Measurements from ENCODE around the gene FAM171A1. TPM values are rescaled to one million over a fixed set of nuclear protein-coding genes. Genes with fewer than 3 reads are reported as not detected.
A peak's percentile ranks its signal among the peaks of the same experiment; 100 is the strongest.

The FAM171A1 gene
- total and polyA plus RNA-seq, 5 donors from 2014 or later = 2.4 to 4.8 (median 4.5) TPM

DNA sequence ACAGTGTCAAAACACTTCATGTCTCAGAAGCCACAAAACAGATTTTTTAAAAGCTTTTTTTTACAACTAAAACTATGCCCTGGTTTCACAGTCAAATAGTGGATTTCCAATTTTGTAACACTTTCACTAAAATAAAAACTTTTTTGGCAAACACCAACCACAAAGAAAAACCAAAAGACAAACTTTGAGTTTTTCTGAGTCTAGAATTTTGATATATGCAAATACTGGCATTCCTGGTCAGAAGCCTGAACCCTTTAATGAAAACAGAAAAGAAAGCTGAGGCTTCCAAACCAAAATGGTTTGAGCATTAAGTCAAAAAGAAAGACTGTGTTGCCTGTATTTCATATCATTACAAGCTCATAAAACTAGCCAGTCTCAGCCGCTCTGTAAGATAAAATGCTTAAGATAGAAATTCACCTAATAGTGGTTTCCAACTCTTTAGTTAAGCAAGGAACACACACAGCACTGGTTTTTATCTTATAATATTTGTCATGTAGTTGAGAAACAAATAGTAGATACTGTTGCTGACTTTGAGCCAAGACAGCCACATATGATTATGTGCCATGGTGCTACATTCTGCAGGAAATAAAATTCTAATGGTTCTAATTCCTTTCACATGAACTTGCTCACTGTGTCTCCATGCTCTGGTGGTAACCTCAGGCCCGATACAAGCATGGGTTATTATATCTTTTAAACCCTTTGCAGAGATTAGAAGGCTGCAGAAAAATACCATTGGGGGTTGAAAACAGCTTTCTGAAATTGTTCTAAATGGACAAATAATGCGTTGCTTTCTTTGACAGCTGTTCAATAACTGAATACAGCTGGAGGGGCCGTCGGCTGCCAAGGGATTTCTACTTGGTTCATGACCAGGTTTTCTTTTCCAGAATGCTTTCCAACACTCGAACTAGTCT, 49.4 kb downstream of the FAM171A1 start:
- ATAC-seq (ENCODE audit: low read depth in 2 of 2) = no peak
- DNase-seq = no peak
- Mint-ChIP-seq H3K4me3 (no peak overlapping the region), H3K36me3 (no peaks in the 10 kb centered on the region), H3K27me3 (peaks cover 8% of the 10 kb centered on the region), H3K9me3 (peaks cover 0 to 4% (median 0%) of the 10 kb centered on the region in 7 donors), H3K27ac (no peak overlapping the region), H3K4me1 (no peaks in the 10 kb centered on the region)
- Histone ChIP-seq H3K27ac (ENCODE audit: insufficient read depth, low read length, poor library complexity, severe bottlenecking) (no peak overlapping the region), H3K36me3 (ENCODE audit: control insufficient read depth, insufficient read depth, low read length) (no peaks in the 10 kb centered on the region), H3K27me3 (ENCODE audit: control insufficient read depth, insufficient read depth, low read length) (peaks cover 3% of the 10 kb centered on the region), H3K4me1 (ENCODE audit: control insufficient read depth, insufficient read depth, low read length, poor library complexity, severe bottlenecking) (no peaks in the 10 kb centered on the region), H3K9me3 (ENCODE audit: control insufficient read depth in 2 of 2, low read length in 2 of 2) (no peaks in the 10 kb centered on the region), H3K4me3 (ENCODE audit: low read depth, low read length) (no peak overlapping the region)

DNA sequence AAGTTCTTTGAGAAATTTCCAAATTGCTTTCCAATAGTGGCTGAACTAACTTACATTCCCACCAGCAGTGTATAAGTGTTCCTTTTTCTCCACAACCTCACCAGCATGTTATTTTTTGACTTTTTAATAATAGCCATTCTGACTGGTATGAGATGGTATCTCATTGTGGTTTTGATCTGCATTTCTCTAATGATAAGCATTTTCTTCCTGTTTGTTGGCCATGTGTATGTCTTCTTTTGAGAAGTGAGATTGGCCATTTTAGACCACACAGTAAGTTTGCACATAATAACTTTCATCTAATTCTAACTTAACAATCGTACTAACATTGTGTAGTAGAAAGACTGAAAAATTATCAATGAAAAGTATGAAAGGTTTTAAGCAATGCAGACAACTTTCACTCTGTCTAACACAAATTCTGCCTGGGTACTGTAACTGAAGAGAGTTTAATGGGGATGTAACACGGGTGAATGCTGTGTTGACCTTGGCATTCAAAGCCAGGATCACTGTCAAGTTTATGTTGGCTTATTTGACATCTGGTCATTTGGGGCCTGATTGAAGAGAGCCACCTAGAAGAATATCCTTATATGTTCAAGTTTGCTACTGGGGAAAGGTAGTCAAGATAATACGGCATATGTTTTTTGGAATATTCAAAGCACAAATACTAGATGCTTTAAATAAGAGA, 50.4 kb downstream of the FAM171A1 start:
- ATAC-seq (ENCODE audit: low read depth in 2 of 2) = no peak

DNA sequence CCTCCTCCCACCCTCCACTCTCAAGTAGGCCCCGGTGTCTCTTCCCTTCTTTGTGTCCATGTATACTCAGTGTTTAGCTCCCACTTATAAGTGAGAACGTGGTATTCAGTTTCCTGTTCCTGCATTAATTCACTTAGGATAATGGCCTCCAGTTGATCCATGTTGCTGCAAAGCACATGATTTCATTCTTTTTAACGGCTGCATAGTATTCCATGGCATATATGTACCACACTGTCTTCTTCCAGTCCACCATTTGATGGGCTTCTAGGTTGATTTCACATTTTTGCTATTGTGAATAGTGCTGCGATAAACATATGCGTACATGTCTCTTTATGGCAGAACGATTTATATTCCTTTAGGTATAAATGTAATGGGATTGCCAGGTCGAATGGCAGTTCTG, 51.0 kb downstream of the FAM171A1 start:
- Mint-ChIP-seq H3K4me3 (no peak overlapping the region), H3K36me3 (no peaks in the 10 kb centered on the region)
- ATAC-seq (ENCODE audit: low read depth in 2 of 2) = no peak

More for the DNA sequence above, 50.4 kb downstream of the FAM171A1 start:
- H3K36me3 ChIP-seq (ENCODE audit: control insufficient read depth, insufficient read depth, low read length) = no peaks in the 10 kb centered on the region
- H3K4me1 ChIP-seq (ENCODE audit: control insufficient read depth, insufficient read depth, low read length, poor library complexity, severe bottlenecking) = no peaks in the 10 kb centered on the region
- H3K27me3 ChIP-seq (ENCODE audit: control insufficient read depth, insufficient read depth, low read length) = peaks cover 3% of the 10 kb centered on the region
- DNase-seq = no peak
- no peaks in the 10 kb centered on the region for H3K9me3 ChIP-seq (ENCODE audit: control insufficient read depth in 2 of 2, low read length in 2 of 2)
- no peak overlapping the region for H3K4me3 ChIP-seq (ENCODE audit: low read depth, low read length)
- no peak overlapping the region for H3K4me3 Mint-ChIP-seq
- peaks cover 4% of the 10 kb centered on the region for H3K27me3 Mint-ChIP-seq
- H3K9me3 Mint-ChIP-seq = peaks cover 0 to 4% (median 0%) of the 10 kb centered on the region in 7 donors
- H3K36me3 Mint-ChIP-seq = no peaks in the 10 kb centered on the region
- no peak overlapping the region for H3K27ac ChIP-seq (ENCODE audit: insufficient read depth, low read length, poor library complexity, severe bottlenecking)
- H3K27ac Mint-ChIP-seq = no peak overlapping the region
- H3K4me1 Mint-ChIP-seq = no peaks in the 10 kb centered on the region

GRCh38 chr10:15316871-15317464, 54.1 kb downstream of the FAM171A1 start:
- no peak overlapping the region for H3K27ac ChIP-seq (ENCODE audit: insufficient read depth, low read length, poor library complexity, severe bottlenecking)
- no peaks in the 10 kb centered on the region for H3K4me1 Mint-ChIP-seq
- H3K4me3 ChIP-seq (ENCODE audit: low read depth, low read length) = no peak overlapping the region
- DNase-seq = no peak
- no peak for ATAC-seq (ENCODE audit: low read depth in 2 of 2)
- peaks cover 4% of the 10 kb centered on the region for H3K27me3 Mint-ChIP-seq
- no peaks in the 10 kb centered on the region for H3K36me3 ChIP-seq (ENCODE audit: control insufficient read depth, insufficient read depth, low read length)
- H3K27ac Mint-ChIP-seq = peak overlapping the region in 1 of 3 donors; percentile 86
- no peaks in the 10 kb centered on the region for H3K4me1 ChIP-seq (ENCODE audit: control insufficient read depth, insufficient read depth, low read length, poor library complexity, severe bottlenecking)
- no peak overlapping the region for H3K4me3 Mint-ChIP-seq
- H3K27me3 ChIP-seq (ENCODE audit: control insufficient read depth, insufficient read depth, low read length) = peaks cover 3% of the 10 kb centered on the region
- no peaks in the 10 kb centered on the region for H3K36me3 Mint-ChIP-seq
- H3K9me3 ChIP-seq (ENCODE audit: control insufficient read depth in 2 of 2, low read length in 2 of 2) = no peaks in the 10 kb centered on the region
- H3K9me3 Mint-ChIP-seq = peaks cover 0 to 4% (median 0%) of the 10 kb centered on the region in 7 donors

More for the DNA sequence above, 51.0 kb downstream of the FAM171A1 start:
- H3K4me1 ChIP-seq (ENCODE audit: control insufficient read depth, insufficient read depth, low read length, poor library complexity, severe bottlenecking) = no peaks in the 10 kb centered on the region
- no peak overlapping the region for H3K27ac ChIP-seq (ENCODE audit: insufficient read depth, low read length, poor library complexity, severe bottlenecking)
- H3K4me3 ChIP-seq (ENCODE audit: low read depth, low read length) = no peak overlapping the region
- peaks cover 3% of the 10 kb centered on the region for H3K27me3 ChIP-seq (ENCODE audit: control insufficient read depth, insufficient read depth, low read length)
- no peak for DNase-seq
- no peak overlapping the region for H3K27ac Mint-ChIP-seq
- H3K36me3 ChIP-seq (ENCODE audit: control insufficient read depth, insufficient read depth, low read length) = no peaks in the 10 kb centered on the region
- H3K9me3 Mint-ChIP-seq = peaks cover 0 to 4% (median 0%) of the 10 kb centered on the region in 7 donors
- H3K9me3 ChIP-seq (ENCODE audit: control insufficient read depth in 2 of 2, low read length in 2 of 2) = no peaks in the 10 kb centered on the region
- no peaks in the 10 kb centered on the region for H3K4me1 Mint-ChIP-seq
- peaks cover 4% of the 10 kb centered on the region for H3K27me3 Mint-ChIP-seq

- H3K36me3 Mint-ChIP-seq = no peaks in the 10 kb centered on the region
- H3K9me3 ChIP-seq (ENCODE audit: control insufficient read depth in 2 of 2, low read length in 2 of 2) = no peaks in the 10 kb centered on the region
- no peak for ATAC-seq (ENCODE audit: low read depth in 2 of 2)
Observed at GRCh38 chr10:15316145-15316544, 54.9 kb downstream of the FAM171A1 start.

DNA sequence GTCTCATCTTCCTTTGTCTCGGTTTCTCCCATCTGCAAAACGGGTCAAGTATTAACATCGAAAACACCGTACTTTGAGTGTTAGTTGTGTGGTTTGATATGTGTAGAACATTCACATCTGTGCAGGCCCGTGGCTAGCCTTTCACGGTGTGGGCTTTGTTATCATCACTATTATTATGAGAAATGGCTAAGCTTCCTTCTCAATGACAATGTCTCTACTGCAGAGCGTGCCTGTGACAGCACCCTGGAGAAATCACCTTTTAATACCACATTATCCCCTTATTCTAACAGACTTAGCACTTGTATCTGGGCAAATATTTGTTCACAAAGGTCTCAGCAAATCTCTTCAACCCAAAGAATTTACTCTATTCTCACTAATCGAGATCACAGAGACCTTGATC, 55.8 kb downstream of the FAM171A1 start:
- Mint-ChIP-seq H3K9me3 (peaks cover 0 to 4% (median 0%) of the 10 kb centered on the region in 7 donors), H3K27ac (no peak overlapping the region), H3K4me3 (no peak overlapping the region), H3K36me3 (no peaks in the 10 kb centered on the region), H3K27me3 (peaks cover 8% of the 10 kb centered on the region), H3K4me1 (no peaks in the 10 kb centered on the region)
- H3K27ac ChIP-seq (ENCODE audit: insufficient read depth, low read length, poor library complexity, severe bottlenecking) = no peak overlapping the region
- no peaks in the 10 kb centered on the region for H3K9me3 ChIP-seq (ENCODE audit: control insufficient read depth in 2 of 2, low read length in 2 of 2)
- H3K36me3 ChIP-seq (ENCODE audit: control insufficient read depth, insufficient read depth, low read length) = no peaks in the 10 kb centered on the region
- DNase-seq (no peak), ATAC-seq (ENCODE audit: low read depth in 2 of 2) (no peak)
- H3K4me3 ChIP-seq (ENCODE audit: low read depth, low read length) = no peak overlapping the region
- H3K27me3 ChIP-seq (ENCODE audit: control insufficient read depth, insufficient read depth, low read length) = peaks cover 3% of the 10 kb centered on the region
- no peaks in the 10 kb centered on the region for H3K4me1 ChIP-seq (ENCODE audit: control insufficient read depth, insufficient read depth, low read length, poor library complexity, severe bottlenecking)

More at GRCh38 chr10:15316145-15316544, 54.9 kb downstream of the FAM171A1 start:
- peaks cover 0 to 4% (median 0%) of the 10 kb centered on the region in 7 donors for H3K9me3 Mint-ChIP-seq
- H3K27me3 Mint-ChIP-seq = peaks cover 4% of the 10 kb centered on the region
- H3K27ac Mint-ChIP-seq = no peak overlapping the region
- no peak for DNase-seq
- H3K4me1 ChIP-seq (ENCODE audit: control insufficient read depth, insufficient read depth, low read length, poor library complexity, severe bottlenecking) = no peaks in the 10 kb centered on the region
- H3K4me3 ChIP-seq (ENCODE audit: low read depth, low read length) = no peak overlapping the region
- H3K36me3 ChIP-seq (ENCODE audit: control insufficient read depth, insufficient read depth, low read length) = no peaks in the 10 kb centered on the region
- no peak overlapping the region for H3K27ac ChIP-seq (ENCODE audit: insufficient read depth, low read length, poor library complexity, severe bottlenecking)
- H3K4me1 Mint-ChIP-seq = no peaks in the 10 kb centered on the region
- H3K27me3 ChIP-seq (ENCODE audit: control insufficient read depth, insufficient read depth, low read length) = peaks cover 3% of the 10 kb centered on the region
- H3K4me3 Mint-ChIP-seq = no peak overlapping the region

DNA sequence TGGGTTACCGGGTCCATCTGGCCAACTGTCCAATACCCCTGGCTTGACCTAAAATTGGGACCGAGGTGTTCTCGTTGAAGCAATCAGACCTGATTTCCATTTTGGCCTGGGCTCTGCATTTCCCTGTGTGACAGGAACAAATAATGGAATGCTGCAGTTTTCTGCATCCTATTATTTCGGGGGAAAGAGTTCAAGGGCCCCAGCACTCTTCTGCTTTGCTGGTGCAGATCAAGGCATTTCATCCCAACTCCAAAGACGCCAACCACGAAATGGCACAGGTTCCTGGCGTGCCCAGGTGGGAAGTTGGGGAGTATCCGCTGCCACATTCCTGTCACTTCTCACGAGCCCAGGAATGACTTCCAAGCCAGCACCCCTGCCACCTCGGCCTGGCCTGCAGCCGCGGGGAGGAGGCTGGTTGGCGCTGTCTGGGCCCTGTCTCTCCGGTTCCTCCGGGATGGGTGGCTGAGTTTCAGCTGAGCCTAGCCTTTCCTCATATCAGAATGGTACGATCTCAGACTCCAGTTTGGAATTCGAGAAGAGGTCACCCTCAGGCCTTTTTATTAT, 56.5 kb downstream of the FAM171A1 start:
- ATAC-seq (ENCODE audit: low read depth in 2 of 2) = no peak
- Histone ChIP-seq H3K4me1 (ENCODE audit: control insufficient read depth, insufficient read depth, low read length, poor library complexity, severe bottlenecking) (no peaks in the 10 kb centered on the region), H3K27ac (ENCODE audit: insufficient read depth, low read length, poor library complexity, severe bottlenecking) (no peak overlapping the region), H3K4me3 (ENCODE audit: low read depth, low read length) (no peak overlapping the region), H3K9me3 (ENCODE audit: control insufficient read depth in 2 of 2, low read length in 2 of 2) (no peaks in the 10 kb centered on the region), H3K36me3 (ENCODE audit: control insufficient read depth, insufficient read depth, low read length) (no peaks in the 10 kb centered on the region), H3K27me3 (ENCODE audit: control insufficient read depth, insufficient read depth, low read length) (no peaks in the 10 kb centered on the region)
- H3K36me3 Mint-ChIP-seq = no peaks in the 10 kb centered on the region
- H3K27me3 Mint-ChIP-seq = peaks cover 10% of the 10 kb centered on the region
- H3K4me3 Mint-ChIP-seq = no peak overlapping the region
- H3K27ac Mint-ChIP-seq = no peak overlapping the region
- H3K9me3 Mint-ChIP-seq = no peaks in the 10 kb centered on the region
- no peak for DNase-seq
- no peaks in the 10 kb centered on the region for H3K4me1 Mint-ChIP-seq
